ENCODE results near the gene TNFRSF21. TPM values are rescaled to one million over a fixed set of nuclear protein-coding genes. Genes with fewer than 3 reads are reported as not detected.
"Not testable (repeated sequence)": the region's sequence is repeated elsewhere in the genome, so short reads cannot be mapped to it uniquely, and the experiment has no call there.

Gene TNFRSF21
- total RNA-seq, 1 experiment from 2014 or later, result 106 TPM

GRCh38 chr6:47276377-47276776 lies 33.3 kb downstream of the TNFRSF21 start:
- H4K20me1 ChIP-seq (ENCODE audit: low read length), result peaks cover 31% of the 10 kb centered on the region
- no peaks in the 10 kb centered on the region for H3F3A ChIP-seq (ENCODE audit: low read length, unreplicated experiment)
- H3K9ac ChIP-seq (ENCODE audit: low read length), result no peak overlapping the region
- H3K4me1 ChIP-seq (ENCODE audit: insufficient read depth, low read length), result no peaks in the 10 kb centered on the region
- H3K9me2 ChIP-seq (replicated peaks; ENCODE audit: low read length), result no peaks in the 10 kb centered on the region
- no peak overlapping the region for H3K27ac ChIP-seq (ENCODE audit: low read length)
- ATAC-seq, result no peak
- no peak overlapping the region for H3K4me3 ChIP-seq (ENCODE audit: low read length)
- BruUV-seq (replicated peaks), result no TSS peak
- H3K4me2 ChIP-seq (ENCODE audit: low read length), result no peak overlapping the region
- H2AFZ ChIP-seq (ENCODE audit: low read length), result no peak overlapping the region
- no peaks in the 10 kb centered on the region for H3K27me3 ChIP-seq (ENCODE audit: low read length)
- intact Hi-C loops (cut with micrococcal nuclease), result no loop called here
- POLR2A ChIA-PET (ENCODE audit: unreplicated experiment), result no interaction called here
- peaks cover 55% of the 10 kb centered on the region for H3K36me3 ChIP-seq (ENCODE audit: low read depth, low read length)
- peaks cover 96% of the 10 kb centered on the region for H3K79me2 ChIP-seq (ENCODE audit: low read length)
- DNase-seq, result no peak
- TF ChIP-seq EZH2phosphoT487 (IDR thresholded peaks at IDR 0.05; ENCODE audit: borderline replicate concordance, low read length) (no peak), EZH2 (IDR thresholded peaks at IDR 0.05; ENCODE audit: low read length, unreplicated experiment) (no peak), CTCF (conservative IDR thresholded peaks at IDR 0.05; ENCODE audit: low read depth, low read length) (no peak)
- CTCF ChIA-PET, result no interaction called here
- H3K9me3 ChIP-seq (ENCODE audit: low read length), result no peaks in the 10 kb centered on the region

GRCh38 chr6:47275640-47276039 lies 34.1 kb downstream of the TNFRSF21 start:
- ATAC-seq (no peak), DNase-seq (no peak)
- Histone ChIP-seq H3K4me2 (ENCODE audit: low read length) (no peak overlapping the region), H3K79me2 (ENCODE audit: low read length) (peaks cover 99% of the 10 kb centered on the region), H3K9me3 (ENCODE audit: low read length) (no peaks in the 10 kb centered on the region), H2AFZ (ENCODE audit: low read length) (no peak overlapping the region), H3K4me3 (ENCODE audit: low read length) (no peak overlapping the region), H3K9ac (ENCODE audit: low read length) (no peak overlapping the region), H3F3A (ENCODE audit: low read length, unreplicated experiment) (no peaks in the 10 kb centered on the region), H3K27ac (ENCODE audit: low read length) (no peak overlapping the region), H4K20me1 (ENCODE audit: low read length) (peaks cover 36% of the 10 kb centered on the region), H3K27me3 (ENCODE audit: low read length) (no peaks in the 10 kb centered on the region), H3K4me1 (ENCODE audit: insufficient read depth, low read length) (no peaks in the 10 kb centered on the region), H3K9me2 (replicated peaks; ENCODE audit: low read length) (no peaks in the 10 kb centered on the region), H3K36me3 (ENCODE audit: low read depth, low read length) (peaks cover 51% of the 10 kb centered on the region)
- CTCF ChIA-PET, result no interaction called here
- POLR2A ChIA-PET (ENCODE audit: unreplicated experiment), result no interaction called here
- intact Hi-C loops (cut with micrococcal nuclease), result no loop called here
- no peak for TF ChIP-seq EZH2 (IDR thresholded peaks at IDR 0.05; ENCODE audit: low read length, unreplicated experiment)
- no peak for TF ChIP-seq EZH2phosphoT487 (IDR thresholded peaks at IDR 0.05; ENCODE audit: borderline replicate concordance, low read length)
- TF ChIP-seq CTCF (conservative IDR thresholded peaks at IDR 0.05; ENCODE audit: low read depth, low read length), result no peak
- BruUV-seq (replicated peaks), result no TSS peak

- H3K9ac ChIP-seq (ENCODE audit: low read length); POLR2A ChIA-PET (ENCODE audit: unreplicated experiment); DNase-seq; H3F3A ChIP-seq (ENCODE audit: low read length, unreplicated experiment); H3K9me3 ChIP-seq (ENCODE audit: low read length); CTCF ChIA-PET; H3K4me1 ChIP-seq (ENCODE audit: insufficient read depth, low read length); H2AFZ ChIP-seq (ENCODE audit: low read length); H3K27ac ChIP-seq (ENCODE audit: low read length); intact Hi-C loops (cut with micrococcal nuclease); H3K4me2 ChIP-seq (ENCODE audit: low read length); H3K4me3 ChIP-seq (ENCODE audit: low read length); H3K9me2 ChIP-seq (replicated peaks; ENCODE audit: low read length); BruUV-seq (replicated peaks); ATAC-seq; H3K27me3 ChIP-seq (ENCODE audit: low read length): not testable (repeated sequence)
- H3K79me2 ChIP-seq (ENCODE audit: low read length), result peaks cover 99% of the 10 kb centered on the region
- H4K20me1 ChIP-seq (ENCODE audit: low read length), result peaks cover 36% of the 10 kb centered on the region
- H3K36me3 ChIP-seq (ENCODE audit: low read depth, low read length), result peaks cover 47% of the 10 kb centered on the region
Observed at GRCh38 chr6:47275132-47275531, 34.6 kb downstream of the TNFRSF21 start.
